Right lobe of liver (tissue), 4 donors: ENCODE measurements around the gene LLGL2.

ENCODE experiments used
- POLR2A ChIP-seq: fragments of 450-650 bp; IDR thresholded peaks from one replicate; pipeline ENCODE4 v1.6.1; 2017; ENCODE audit warnings: antibody characterized with exemption, mild to moderate bottlenecking
- TF ChIP-seq, protein P1 (sequence below), 4 donors: fragments of 200-600 bp in 3 of 4; fragments of 450-650 bp in 1 of 4; IDR thresholded peaks; one replicate each; pipeline versions ENCODE4 v1.5.1 to v1.8.0; 2016 to 2022; ENCODE audit warnings: antibody characterized with exemption in 4 of 4, mild to moderate bottlenecking in 2 of 4
- donor health status: DM: no; HTN: no; CAD: no.
- donor health status: DM: no; HTN: no; CAD: no.
- donor health status: DM: no; HTN: yes; CAD: no.

DNA sequence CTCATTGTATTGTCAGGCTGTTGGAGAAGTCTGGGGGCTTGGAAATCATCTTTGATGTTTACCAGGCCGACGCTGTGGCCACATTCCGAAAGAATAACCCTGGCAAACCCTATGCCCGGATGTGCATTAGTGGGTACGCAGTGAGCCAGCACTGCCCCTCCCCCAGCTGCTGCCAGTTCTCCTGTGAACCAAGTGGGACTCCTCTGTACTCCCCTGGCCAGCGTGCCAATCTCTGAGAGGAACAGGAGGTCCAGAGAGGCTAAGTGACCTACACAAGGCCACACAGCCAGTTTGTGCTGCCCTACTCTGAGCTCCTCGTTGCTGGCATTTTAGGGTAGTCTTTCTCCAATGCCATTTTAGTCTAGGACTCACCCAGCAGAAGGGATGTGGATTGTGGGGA lies 1.9 kb upstream of the LLGL2 start:
- TF ChIP-seq, protein P1, sequence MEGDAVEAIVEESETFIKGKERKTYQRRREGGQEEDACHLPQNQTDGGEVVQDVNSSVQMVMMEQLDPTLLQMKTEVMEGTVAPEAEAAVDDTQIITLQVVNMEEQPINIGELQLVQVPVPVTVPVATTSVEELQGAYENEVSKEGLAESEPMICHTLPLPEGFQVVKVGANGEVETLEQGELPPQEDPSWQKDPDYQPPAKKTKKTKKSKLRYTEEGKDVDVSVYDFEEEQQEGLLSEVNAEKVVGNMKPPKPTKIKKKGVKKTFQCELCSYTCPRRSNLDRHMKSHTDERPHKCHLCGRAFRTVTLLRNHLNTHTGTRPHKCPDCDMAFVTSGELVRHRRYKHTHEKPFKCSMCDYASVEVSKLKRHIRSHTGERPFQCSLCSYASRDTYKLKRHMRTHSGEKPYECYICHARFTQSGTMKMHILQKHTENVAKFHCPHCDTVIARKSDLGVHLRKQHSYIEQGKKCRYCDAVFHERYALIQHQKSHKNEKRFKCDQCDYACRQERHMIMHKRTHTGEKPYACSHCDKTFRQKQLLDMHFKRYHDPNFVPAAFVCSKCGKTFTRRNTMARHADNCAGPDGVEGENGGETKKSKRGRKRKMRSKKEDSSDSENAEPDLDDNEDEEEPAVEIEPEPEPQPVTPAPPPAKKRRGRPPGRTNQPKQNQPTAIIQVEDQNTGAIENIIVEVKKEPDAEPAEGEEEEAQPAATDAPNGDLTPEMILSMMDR (IDR thresholded peaks at IDR 0.05), result no peak
- no peak for TF ChIP-seq POLR2A
